Muscle of arm (tissue), 12 donors: ENCODE measurements around the gene NME4. TPM values are rescaled to one million over a fixed set of nuclear protein-coding genes. Genes with fewer than 3 reads are reported as not detected.

ENCODE experiments used
- DNase-seq: peaks from one replicate; pipeline ENCODE4 v3.0.0-alpha.2; 2013
- polyA plus RNA-seq, 12 donors: library from polyadenylated mRNA; unstranded; fragments of 120-200 nt; gene quantifications; one replicate each; pipeline ENCODE4 v1.2.1, GENCODE V29; 2013; ENCODE audit not compliant: insufficient read length in 12 of 12

Gene NME4
- polyA plus RNA-seq, 12 donors = 50.6 to 158 (median 70.1) TPM; not detected in 1

- DNase-seq = no peak
These were observed 27.7 kb downstream of the NME4 start for GRCh38 chr16:424623-425081.

GRCh38 chr16:425082-425718, 28.2 kb downstream of the NME4 start, which contains the start of gene RAB11FIP3:
TSS of gene RAB11FIP3 (plus strand) at chr16:425649. CDS start at chr16:426007, 358 bp downstream.
- DNase-seq = peak; percentile 80

- DNase-seq = no peak
These were observed 28.7 kb downstream of the NME4 start for GRCh38 chr16:425740-426114.

GRCh38 chr16:426115-426905, 29.3 kb downstream of the NME4 start:
- no peak for DNase-seq

- DNase-seq = no peak
These were observed 29.9 kb downstream of the NME4 start for GRCh38 chr16:426906-427249.

GRCh38 chr16:427250-427649, 30.3 kb downstream of the NME4 start:
- no peak for DNase-seq

GRCh38 chr16:430904-431303, 33.9 kb downstream of the NME4 start:
- no peak for DNase-seq

GRCh38 chr16:440627-441026, 43.6 kb downstream of the NME4 start:
- no peak for DNase-seq

- no peak for DNase-seq
These were observed 44.4 kb downstream of the NME4 start for GRCh38 chr16:441447-441846.

- DNase-seq = no peak
These were observed 46.0 kb downstream of the NME4 start for GRCh38 chr16:442976-443375.

GRCh38 chr16:444027-444426, 47.0 kb downstream of the NME4 start:
- no peak for DNase-seq

- no peak for DNase-seq
These were observed 48.6 kb downstream of the NME4 start for GRCh38 chr16:445566-445965.

Other genes with a start within 250 kb of the NME4 start
- gene HBZ, start 244.6 kb upstream of the NME4 start, polyA plus RNA-seq = 10 to 100 TPM in 2 of 12 donors, 1 to 10 TPM in 7, under 1 TPM in 1, not detected in 2; 0.39 to 18.1 (median 2.9) TPM
- 10 to 100 TPM in 4 of 12 donors, 1 to 10 TPM in 6, not detected in 2; 1.5 to 22.3 (median 6.9) TPM for gene HBM, start 231.2 kb upstream of the NME4 start, polyA plus RNA-seq
- gene HBA2, start 224.3 kb upstream of the NME4 start, polyA plus RNA-seq = over 10,000 TPM in 1 of 12 donors, 1,000 to 10,000 TPM in 9, 100 to 1,000 TPM in 1, not detected in 1; 758 to 11,097 (median 3,094) TPM
- over 10,000 TPM in 1 of 12 donors, 1,000 to 10,000 TPM in 9, 100 to 1,000 TPM in 2; 512 to 13,335 (median 2,461) TPM for gene HBA1, start 220.5 kb upstream of the NME4 start, polyA plus RNA-seq
- 1 to 10 TPM in 3 of 12 donors, under 1 TPM in 7, not detected in 2; 0.35 to 5.6 (median 0.67) TPM for gene HBQ1, start 216.7 kb upstream of the NME4 start, polyA plus RNA-seq
- gene LUC7L, start 167.8 kb upstream of the NME4 start, polyA plus RNA-seq = 100 to 1,000 TPM in 2 of 12 donors, 10 to 100 TPM in 9, not detected in 1; 52.4 to 116 (median 67.1) TPM
- 10 to 100 TPM in 11 of 12 donors, not detected in 1; 26.7 to 74.6 (median 38.5) TPM for gene FAM234A, start 162.4 kb upstream of the NME4 start, polyA plus RNA-seq
- 1 to 10 TPM in 8 of 12 donors, under 1 TPM in 3, not detected in 1; 0.59 to 9.0 (median 1.2) TPM for gene RGS11, start 121.3 kb upstream of the NME4 start, polyA plus RNA-seq
- gene ARHGDIG, start 116.6 kb upstream of the NME4 start, polyA plus RNA-seq = 1 to 10 TPM in 3 of 12 donors, under 1 TPM in 6, not detected in 3; 0.53 to 2.4 (median 0.93) TPM
- 1 to 10 TPM in 4 of 12 donors, under 1 TPM in 6, not detected in 2; 0.27 to 2.4 (median 0.75) TPM for gene PDIA2, start 114.0 kb upstream of the NME4 start, polyA plus RNA-seq
- 10 to 100 TPM in 7 of 12 donors, 1 to 10 TPM in 4, not detected in 1; 8.1 to 21.7 (median 10.7) TPM for gene AXIN1, start 44.5 kb upstream of the NME4 start, polyA plus RNA-seq
- 10 to 100 TPM in 11 of 12 donors, not detected in 1; 31.5 to 51.3 (median 36.6) TPM for gene MRPL28, start 26.7 kb upstream of the NME4 start, polyA plus RNA-seq
- 10 to 100 TPM in 11 of 12 donors, not detected in 1; 18.0 to 38.6 (median 23.1) TPM for gene PGAP6, start 15.2 kb upstream of the NME4 start, polyA plus RNA-seq
- 10 to 100 TPM in 6 of 12 donors, 1 to 10 TPM in 5, not detected in 1; 7.7 to 26.3 (median 11.0) TPM for gene DECR2, start 4.7 kb downstream of the NME4 start, polyA plus RNA-seq
- gene RAB11FIP3, start 28.4 kb downstream of the NME4 start, polyA plus RNA-seq = 10 to 100 TPM in 11 of 12 donors, not detected in 1; 20.7 to 47.1 (median 27.6) TPM
- gene CAPN15, start 130.5 kb downstream of the NME4 start, polyA plus RNA-seq = 10 to 100 TPM in 11 of 12 donors, not detected in 1; 17.3 to 42.3 (median 23.1) TPM
- gene PRR35, start 163.2 kb downstream of the NME4 start, polyA plus RNA-seq = under 1 TPM in 6 of 12 donors, not detected in 6; 0.08 to 0.24 (median 0.13) TPM
- 1 to 10 TPM in 3 of 12 donors, under 1 TPM in 7, not detected in 2; 0.62 to 1.3 (median 0.89) TPM for gene NHLRC4, start 169.8 kb downstream of the NME4 start, polyA plus RNA-seq
- 10 to 100 TPM in 11 of 12 donors, not detected in 1; 12.9 to 36.0 (median 17.9) TPM for gene PIGQ, start 172.8 kb downstream of the NME4 start, polyA plus RNA-seq
- 10 to 100 TPM in 7 of 12 donors, 1 to 10 TPM in 4, not detected in 1; 8.8 to 25.9 (median 10.6) TPM for gene RAB40C, start 192.9 kb downstream of the NME4 start, polyA plus RNA-seq
- gene WFIKKN1, start 233.8 kb downstream of the NME4 start, polyA plus RNA-seq = 1 to 10 TPM in 1 of 12 donors, under 1 TPM in 9, not detected in 2; 0.14 to 2.1 (median 0.39) TPM
- 10 to 100 TPM in 11 of 12 donors, not detected in 1; 28.9 to 48.1 (median 35.5) TPM for gene METTL26, start 239.1 kb downstream of the NME4 start, polyA plus RNA-seq
- gene MCRIP2, start 244.6 kb downstream of the NME4 start, polyA plus RNA-seq = 10 to 100 TPM in 4 of 12 donors, 1 to 10 TPM in 7, not detected in 1; 6.6 to 35.0 (median 9.4) TPM